RWPE2 (cell line): ENCODE data around the gene SPATA21.
A peak's percentile ranks its signal among the peaks of the same experiment; 100 is the strongest.

Experiments used
- ATAC-seq: fragments of 200-7000 bp; cut with Tn5 transposase; 3 replicates; pipeline ENCODE4 v1.9.1; 2021; ENCODE audit warnings: low read depth
- DNase-seq: peaks from one replicate; pipeline ENCODE4 v3.0.0-alpha.2; 2020; ENCODE audit warnings: low spot score
- H3K27ac ChIP-seq: fragments of 450-650 bp; 2 replicates; pipeline ENCODE4 v1.5.1; 2017; ENCODE audit warnings: mild to moderate bottlenecking; ENCODE audit not compliant: poor library complexity, severe bottlenecking
- H3K27me3 ChIP-seq: fragments of 250-450 bp; sonication (Bioruptor Pico); 2 replicates; pipeline ENCODE4 v1.5.1; 2021; ENCODE audit warnings: mild to moderate bottlenecking, moderate library complexity; ENCODE audit not compliant: insufficient read depth, poor library complexity, severe bottlenecking
- H3K36me3 ChIP-seq: fragments of 250-450 bp; sonication (Bioruptor Pico); 2 replicates; pipeline ENCODE4 v1.5.1; 2020; ENCODE audit warnings: low read depth, mild to moderate bottlenecking, moderate library complexity
- H3K4me1 ChIP-seq: fragments of 250-450 bp; sonication (Bioruptor Pico); 2 replicates; pipeline ENCODE4 v1.5.1; 2021; ENCODE audit warnings: mild to moderate bottlenecking, moderate library complexity; ENCODE audit not compliant: insufficient read depth, poor library complexity, severe bottlenecking
- H3K4me3 ChIP-seq: fragments of 250-450 bp; sonication (Bioruptor Pico); 2 replicates; pipeline ENCODE4 v1.5.1; 2021; ENCODE audit warnings: mild to moderate bottlenecking, moderate library complexity; ENCODE audit not compliant: severe bottlenecking
- H3K9me3 ChIP-seq: fragments of 250-450 bp; sonication (Bioruptor Pico); 2 replicates; pipeline ENCODE4 v1.5.1; 2021; ENCODE audit warnings: mild to moderate bottlenecking, moderate library complexity; ENCODE audit not compliant: severe bottlenecking
- TF ChIP-seq, protein P1 (sequence below): fragments of 450-650 bp; IDR thresholded peaks from one replicate; pipeline ENCODE4 v1.5.1; 2017; ENCODE audit warnings: mild to moderate bottlenecking, moderate library complexity; ENCODE audit not compliant: poor library complexity, severe bottlenecking

The SPATA21 gene

DNA sequence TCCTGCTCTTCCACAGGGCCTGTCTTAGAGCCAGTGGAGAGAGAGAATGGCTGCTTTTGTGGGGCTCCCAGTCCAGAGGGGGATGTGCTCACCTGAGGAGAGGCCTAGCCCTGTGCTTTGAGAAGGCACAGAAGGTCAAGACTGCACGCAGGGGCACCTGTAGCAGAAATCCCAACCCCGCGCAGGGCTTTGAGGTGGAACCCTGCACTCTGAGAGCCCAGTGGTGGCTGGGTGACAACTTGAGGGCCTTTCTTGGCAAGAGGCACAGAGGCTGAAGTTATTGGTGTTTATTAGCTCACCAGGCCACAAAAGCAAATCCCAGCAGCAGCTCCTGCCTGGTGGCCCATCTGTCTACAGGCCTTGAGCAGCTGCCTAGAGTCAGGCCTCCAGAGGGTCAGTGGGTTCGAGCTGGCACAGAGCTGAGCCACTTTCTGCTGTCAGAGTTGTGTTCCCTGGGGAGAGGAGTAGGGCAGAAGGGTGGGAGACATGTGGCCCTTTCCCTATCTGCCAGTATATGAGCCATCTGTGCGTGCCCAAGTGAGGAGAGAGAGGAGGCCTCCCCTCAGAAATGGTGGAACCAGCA lies 38.8 kb downstream of the SPATA21 start:
- Histone ChIP-seq H3K27me3 (no peaks in the 10 kb centered on the region), H3K9me3 (no peaks in the 10 kb centered on the region), H3K4me3 (no peak overlapping the region), H3K4me1 (peaks cover 4% of the 10 kb centered on the region), H3K36me3 (peaks cover 35% of the 10 kb centered on the region), H3K27ac (no peak overlapping the region)
- no peak for DNase-seq
- ATAC-seq = no peak
- TF ChIP-seq, protein P1, sequence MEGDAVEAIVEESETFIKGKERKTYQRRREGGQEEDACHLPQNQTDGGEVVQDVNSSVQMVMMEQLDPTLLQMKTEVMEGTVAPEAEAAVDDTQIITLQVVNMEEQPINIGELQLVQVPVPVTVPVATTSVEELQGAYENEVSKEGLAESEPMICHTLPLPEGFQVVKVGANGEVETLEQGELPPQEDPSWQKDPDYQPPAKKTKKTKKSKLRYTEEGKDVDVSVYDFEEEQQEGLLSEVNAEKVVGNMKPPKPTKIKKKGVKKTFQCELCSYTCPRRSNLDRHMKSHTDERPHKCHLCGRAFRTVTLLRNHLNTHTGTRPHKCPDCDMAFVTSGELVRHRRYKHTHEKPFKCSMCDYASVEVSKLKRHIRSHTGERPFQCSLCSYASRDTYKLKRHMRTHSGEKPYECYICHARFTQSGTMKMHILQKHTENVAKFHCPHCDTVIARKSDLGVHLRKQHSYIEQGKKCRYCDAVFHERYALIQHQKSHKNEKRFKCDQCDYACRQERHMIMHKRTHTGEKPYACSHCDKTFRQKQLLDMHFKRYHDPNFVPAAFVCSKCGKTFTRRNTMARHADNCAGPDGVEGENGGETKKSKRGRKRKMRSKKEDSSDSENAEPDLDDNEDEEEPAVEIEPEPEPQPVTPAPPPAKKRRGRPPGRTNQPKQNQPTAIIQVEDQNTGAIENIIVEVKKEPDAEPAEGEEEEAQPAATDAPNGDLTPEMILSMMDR = no peak

DNA sequence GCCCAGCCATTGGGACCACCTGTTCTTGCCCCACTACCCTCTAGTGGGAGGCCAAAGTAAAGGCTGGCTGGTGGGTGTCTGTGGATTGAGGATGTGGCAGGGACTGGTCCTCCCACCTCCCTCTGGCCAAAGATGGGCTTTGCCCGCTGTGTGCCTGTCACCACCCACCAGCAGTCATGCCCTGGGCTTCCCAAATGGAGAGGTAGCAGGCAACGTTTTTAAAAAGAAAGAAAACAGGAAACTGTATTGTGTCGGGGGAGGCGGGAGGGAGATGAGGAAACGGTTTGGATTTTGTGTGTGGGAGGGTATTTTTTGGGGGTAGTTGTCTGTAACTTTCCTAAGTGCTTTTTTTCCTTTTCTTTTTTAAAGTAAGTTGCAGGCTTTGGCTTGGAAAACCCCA lies 40.1 kb downstream of the SPATA21 start:
- Histone ChIP-seq H3K4me3 (no peak overlapping the region), H3K27ac (peak overlapping the region; percentile 54), H3K27me3 (no peaks in the 10 kb centered on the region), H3K4me1 (peaks cover 4% of the 10 kb centered on the region), H3K9me3 (no peaks in the 10 kb centered on the region), H3K36me3 (peaks cover 35% of the 10 kb centered on the region)
- no peak for ATAC-seq
- TF ChIP-seq, protein P1 = no peak
- DNase-seq = no peak

DNA sequence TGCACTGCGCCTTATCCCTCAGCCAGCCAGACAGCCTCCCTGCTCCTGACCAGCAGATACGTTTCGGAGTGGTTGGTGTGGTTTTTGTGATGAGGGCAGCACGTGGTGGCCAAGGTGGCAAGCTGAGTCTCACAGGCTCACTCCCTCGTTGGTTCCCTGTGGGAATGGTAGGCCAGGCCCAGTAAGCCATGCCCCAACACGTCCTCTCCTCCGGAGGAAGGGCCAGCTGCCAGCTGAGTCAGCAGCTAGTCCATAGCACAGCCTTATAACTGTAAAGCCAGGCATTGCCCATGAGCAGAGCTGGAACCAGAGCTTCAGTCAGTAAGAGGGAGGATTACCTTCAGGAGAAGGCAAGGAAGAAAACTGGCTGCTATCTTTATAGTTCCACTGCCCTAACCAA lies 40.6 kb downstream of the SPATA21 start:
- ATAC-seq (peak; percentile 98), DNase-seq (peak; percentile 96)
- Histone ChIP-seq H3K36me3 (peaks cover 35% of the 10 kb centered on the region), H3K27ac (peak overlapping the region; percentile 54), H3K27me3 (no peaks in the 10 kb centered on the region), H3K4me1 (peaks cover 4% of the 10 kb centered on the region), H3K9me3 (no peaks in the 10 kb centered on the region), H3K4me3 (no peak overlapping the region)
- TF ChIP-seq, protein P1 = no peak

DNA sequence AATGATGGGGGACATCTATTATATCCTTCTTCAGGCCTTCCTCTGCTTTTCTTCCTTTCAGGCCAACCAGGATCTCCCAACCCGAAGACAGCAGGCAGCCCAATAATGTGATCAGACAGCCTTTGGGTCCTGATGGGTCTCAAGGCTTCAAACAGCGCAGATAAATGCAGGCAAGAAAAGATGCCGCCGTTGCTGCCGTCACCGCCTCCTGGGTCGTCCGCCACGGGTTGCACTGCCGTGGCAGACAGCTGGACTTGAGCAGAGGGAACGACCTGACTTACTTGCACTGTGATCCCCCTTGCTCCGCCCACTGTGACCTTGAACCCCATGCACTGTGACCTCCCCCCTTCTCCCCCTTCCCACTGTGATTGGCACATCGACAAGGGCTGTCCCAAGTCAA lies 42.2 kb downstream of the SPATA21 start:
- ATAC-seq = no peak
- Histone ChIP-seq H3K4me1 (peaks cover 4% of the 10 kb centered on the region), H3K27me3 (no peaks in the 10 kb centered on the region), H3K36me3 (peaks cover 35% of the 10 kb centered on the region), H3K27ac (no peak overlapping the region), H3K4me3 (no peak overlapping the region), H3K9me3 (no peaks in the 10 kb centered on the region)
- TF ChIP-seq, protein P1 = no peak
- DNase-seq = no peak
